IMR-90 (cell line): ENCODE measurements around the gene PHPT1.
"Not testable (repeated sequence)": the region's sequence is repeated elsewhere in the genome, so short reads cannot be mapped to it uniquely, and the experiment has no call there.

Source experiments
- BHLHE40 ChIP-seq: fragments of 150-350 bp; IDR thresholded peaks from 2 replicates; pipeline ENCODE4 v1.6.1; 2016; ENCODE audit warnings: mild to moderate bottlenecking, low read depth, low read length
- CEBPB ChIP-seq: IDR thresholded peaks from 2 replicates; pipeline ENCODE4 v1.6.1; 2012; ENCODE audit warnings: low read depth, low read length, improper control_type of control experiment
- CHD1 ChIP-seq: IDR thresholded peaks from 2 replicates; pipeline ENCODE4 v1.6.1; 2012; ENCODE audit warnings: low read depth, low read length, improper control_type of control experiment
- MAFK ChIP-seq: IDR thresholded peaks from 2 replicates; pipeline ENCODE4 v1.6.1; 2012; ENCODE audit warnings: low read depth, low read length, improper control_type of control experiment
- MXI1 ChIP-seq: IDR thresholded peaks from 2 replicates; pipeline ENCODE4 v1.6.1; 2012; ENCODE audit warnings: low read depth, mild to moderate bottlenecking, low read length, moderate library complexity, borderline replicate concordance
- NFE2L2 ChIP-seq: fragments of 150-350 bp; IDR thresholded peaks from 2 replicates; pipeline ENCODE4 v1.6.1; 2016; ENCODE audit warnings: low read depth, mild to moderate bottlenecking, low read length
- POLR2A ChIP-seq: IDR thresholded peaks from 2 replicates; pipeline ENCODE4 v1.6.1; 2012; ENCODE audit warnings: mild to moderate bottlenecking, low read depth, low read length
- RAD21 ChIP-seq: IDR thresholded peaks from 2 replicates; pipeline ENCODE4 v1.6.1; 2012; ENCODE audit warnings: low read length, improper control_type of control experiment
- RCOR1 ChIP-seq: IDR thresholded peaks from 2 replicates; pipeline ENCODE4 v1.6.1; 2012; ENCODE audit warnings: mild to moderate bottlenecking, low read length, improper control_type of control experiment; ENCODE audit not compliant: insufficient replicate concordance
- RFX5 ChIP-seq: IDR thresholded peaks from 2 replicates; pipeline ENCODE4 v1.8.0; 2012; ENCODE audit warnings: low read depth, mild to moderate bottlenecking, low read length, moderate library complexity
- SMC3 ChIP-seq: fragments of 150-350 bp; IDR thresholded peaks from 2 replicates; pipeline ENCODE4 v1.6.1; 2016; ENCODE audit warnings: low read depth, mild to moderate bottlenecking, antibody characterized with exemption, low read length, moderate library complexity
- TF ChIP-seq, protein P1 (sequence below): conservative IDR thresholded peaks from 2 replicates; pipeline ENCODE4 v1.5.1; 2012; ENCODE audit warnings: mild to moderate bottlenecking, low read depth, low read length, improper control_type of control experiment

DNA sequence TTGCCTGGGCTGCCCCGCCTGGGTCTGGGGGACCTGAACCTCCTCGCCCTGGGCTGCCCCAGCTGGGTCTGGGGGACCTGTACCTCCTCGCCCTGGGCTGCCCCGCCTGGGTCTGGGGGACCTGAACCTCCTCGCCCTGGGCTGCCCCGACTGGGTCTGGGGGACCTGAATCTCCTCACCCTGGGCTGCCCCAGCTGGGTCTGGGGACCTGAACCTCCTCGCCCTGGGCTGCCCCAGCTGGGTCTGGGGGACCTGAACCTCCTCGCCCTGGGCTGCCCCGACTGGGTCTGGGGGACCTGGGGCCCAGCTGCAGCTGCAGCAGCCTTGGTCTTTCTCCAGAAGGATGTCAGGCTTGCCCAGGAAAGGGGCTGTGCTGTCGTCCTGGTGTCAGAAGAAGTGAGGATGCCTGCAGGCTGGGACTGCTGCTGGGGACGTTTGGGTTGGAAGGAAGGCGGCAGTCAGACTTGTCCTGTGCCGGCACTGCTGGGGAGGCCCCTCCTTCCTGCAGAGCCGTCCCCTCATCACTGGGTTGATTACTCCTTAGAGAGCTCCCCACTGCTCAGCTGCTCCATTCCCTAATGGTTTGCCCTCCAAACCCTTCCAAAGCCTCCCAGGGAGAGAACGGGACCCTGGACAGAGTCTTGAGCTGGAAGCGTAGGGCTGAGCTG is 15.7 kb upstream of the PHPT1 start:
- not testable (repeated sequence) for TF ChIP-seq RAD21, MXI1, SMC3, CHD1, MAFK, NFE2L2, POLR2A, BHLHE40, RFX5, RCOR1, CEBPB
- TF ChIP-seq, protein P1, sequence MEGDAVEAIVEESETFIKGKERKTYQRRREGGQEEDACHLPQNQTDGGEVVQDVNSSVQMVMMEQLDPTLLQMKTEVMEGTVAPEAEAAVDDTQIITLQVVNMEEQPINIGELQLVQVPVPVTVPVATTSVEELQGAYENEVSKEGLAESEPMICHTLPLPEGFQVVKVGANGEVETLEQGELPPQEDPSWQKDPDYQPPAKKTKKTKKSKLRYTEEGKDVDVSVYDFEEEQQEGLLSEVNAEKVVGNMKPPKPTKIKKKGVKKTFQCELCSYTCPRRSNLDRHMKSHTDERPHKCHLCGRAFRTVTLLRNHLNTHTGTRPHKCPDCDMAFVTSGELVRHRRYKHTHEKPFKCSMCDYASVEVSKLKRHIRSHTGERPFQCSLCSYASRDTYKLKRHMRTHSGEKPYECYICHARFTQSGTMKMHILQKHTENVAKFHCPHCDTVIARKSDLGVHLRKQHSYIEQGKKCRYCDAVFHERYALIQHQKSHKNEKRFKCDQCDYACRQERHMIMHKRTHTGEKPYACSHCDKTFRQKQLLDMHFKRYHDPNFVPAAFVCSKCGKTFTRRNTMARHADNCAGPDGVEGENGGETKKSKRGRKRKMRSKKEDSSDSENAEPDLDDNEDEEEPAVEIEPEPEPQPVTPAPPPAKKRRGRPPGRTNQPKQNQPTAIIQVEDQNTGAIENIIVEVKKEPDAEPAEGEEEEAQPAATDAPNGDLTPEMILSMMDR, result not testable (repeated sequence)
